Suprapubic skin (tissue), 4 donors: ENCODE results near the gene OR14A16. TPM values are rescaled to one million over a fixed set of nuclear protein-coding genes. Genes with fewer than 3 reads are reported as not detected.

Source experiments
- DNase-seq, 2 donors: peaks; one replicate each; pipeline ENCODE4 v3.0.0-alpha.2; 2019; ENCODE audit warnings: low spot score in 2 of 2
- H3K27ac ChIP-seq: fragments of 200-600 bp; sonication (generic); one replicate; pipeline ENCODE4 v1.5.1; 2019
- H3K27me3 ChIP-seq: fragments of 200-600 bp; sonication (generic); one replicate; pipeline ENCODE4 v1.5.1; 2019
- H3K36me3 ChIP-seq: fragments of 200-600 bp; sonication (generic); one replicate; pipeline ENCODE4 v1.5.1; 2019
- H3K4me1 ChIP-seq: fragments of 200-600 bp; sonication (generic); one replicate; pipeline ENCODE4 v1.5.1; 2019
- H3K4me3 ChIP-seq: fragments of 200-600 bp; sonication (generic); one replicate; pipeline ENCODE4 v1.5.1; 2019; ENCODE audit warnings: mild to moderate bottlenecking
- H3K9me3 ChIP-seq: fragments of 200-600 bp; sonication (generic); one replicate; pipeline ENCODE4 v1.5.1; 2019
- EP300 ChIP-seq: sonication (generic); formaldehyde crosslinking; IDR thresholded peaks from one replicate; pipeline ENCODE4 v1.6.1; 2017; ENCODE audit warnings: antibody characterized with exemption
- POLR2A ChIP-seq, 2 donors: fragments of 450-650 bp; IDR thresholded peaks; one replicate each; pipeline ENCODE4 v1.6.1; 2017; ENCODE audit warnings: antibody characterized with exemption in 2 of 2, mild to moderate bottlenecking in 2 of 2, moderate library complexity in 2 of 2
- POLR2AphosphoS5 ChIP-seq, 3 donors: sonication (generic); formaldehyde crosslinking; IDR thresholded peaks; one replicate each; pipeline ENCODE4 v1.6.1; 2017; ENCODE audit warnings: antibody characterized with exemption in 3 of 3
- WGBS: methylation state at CpG from one replicate; pipeline ENCODE4 v1.1.5; 2018; 5-methylcytosine and 5-hydroxymethylcytosine counted together
- total RNA-seq, 4 donors: library from RNA; depleted of rRNA; stranded (reverse); fragments of >200 nt; gene quantifications; one replicate each; pipeline ENCODE4 v1.1.0, GENCODE V29; 2016
- TF ChIP-seq, protein P1 (sequence below), 2 donors: fragments of 200-600 bp in 1 of 2; fragments of 450-650 bp in 1 of 2; sonication (generic) in 1 of 2; IDR thresholded peaks; one replicate each; pipeline ENCODE4 v1.5.1; 2016 to 2019; ENCODE audit warnings: antibody characterized with exemption in 2 of 2, mild to moderate bottlenecking in 1 of 2, moderate library complexity in 1 of 2

Gene OR14A16
- total RNA-seq, 4 donors from 2014 or later = not detected

DNA sequence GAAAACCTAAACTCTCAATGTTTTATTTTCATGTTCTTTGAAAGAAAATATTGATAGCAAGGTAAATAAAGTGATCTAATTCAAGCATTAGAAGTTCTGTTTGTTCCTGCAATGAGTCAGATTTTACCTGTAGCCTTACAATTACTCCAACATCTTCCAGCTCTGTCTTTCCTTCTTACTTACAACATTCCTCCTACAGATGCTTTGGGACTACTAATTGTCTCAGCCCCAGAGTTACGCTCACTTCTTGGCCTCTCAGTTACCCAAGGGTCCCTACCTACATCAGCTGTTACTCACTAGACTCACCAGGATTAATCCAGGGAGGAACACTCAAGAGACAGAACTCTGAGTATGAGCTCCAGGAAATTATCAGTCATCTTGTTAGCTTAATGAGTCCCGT, 26.4 kb downstream of the OR14A16 start:
- DNase-seq = no peak
- H3K27me3 ChIP-seq = no peaks in the 10 kb centered on the region
- H3K9me3 ChIP-seq = no peaks in the 10 kb centered on the region
- H3K27ac ChIP-seq = no peak overlapping the region
- no peaks in the 10 kb centered on the region for H3K4me1 ChIP-seq
- TF ChIP-seq, protein P1, sequence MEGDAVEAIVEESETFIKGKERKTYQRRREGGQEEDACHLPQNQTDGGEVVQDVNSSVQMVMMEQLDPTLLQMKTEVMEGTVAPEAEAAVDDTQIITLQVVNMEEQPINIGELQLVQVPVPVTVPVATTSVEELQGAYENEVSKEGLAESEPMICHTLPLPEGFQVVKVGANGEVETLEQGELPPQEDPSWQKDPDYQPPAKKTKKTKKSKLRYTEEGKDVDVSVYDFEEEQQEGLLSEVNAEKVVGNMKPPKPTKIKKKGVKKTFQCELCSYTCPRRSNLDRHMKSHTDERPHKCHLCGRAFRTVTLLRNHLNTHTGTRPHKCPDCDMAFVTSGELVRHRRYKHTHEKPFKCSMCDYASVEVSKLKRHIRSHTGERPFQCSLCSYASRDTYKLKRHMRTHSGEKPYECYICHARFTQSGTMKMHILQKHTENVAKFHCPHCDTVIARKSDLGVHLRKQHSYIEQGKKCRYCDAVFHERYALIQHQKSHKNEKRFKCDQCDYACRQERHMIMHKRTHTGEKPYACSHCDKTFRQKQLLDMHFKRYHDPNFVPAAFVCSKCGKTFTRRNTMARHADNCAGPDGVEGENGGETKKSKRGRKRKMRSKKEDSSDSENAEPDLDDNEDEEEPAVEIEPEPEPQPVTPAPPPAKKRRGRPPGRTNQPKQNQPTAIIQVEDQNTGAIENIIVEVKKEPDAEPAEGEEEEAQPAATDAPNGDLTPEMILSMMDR (IDR thresholded peaks at IDR 0.05) = no peak
- TF ChIP-seq EP300 = no peak
- TF ChIP-seq POLR2AphosphoS5 (IDR thresholded peaks at IDR 0.05) = no peak
- no peak for TF ChIP-seq POLR2A (IDR thresholded peaks at IDR 0.05)
- H3K4me3 ChIP-seq = no peak overlapping the region
- WGBS = 36% methylated on average over 2 of the region's 2 CpGs
- no peaks in the 10 kb centered on the region for H3K36me3 ChIP-seq

DNA sequence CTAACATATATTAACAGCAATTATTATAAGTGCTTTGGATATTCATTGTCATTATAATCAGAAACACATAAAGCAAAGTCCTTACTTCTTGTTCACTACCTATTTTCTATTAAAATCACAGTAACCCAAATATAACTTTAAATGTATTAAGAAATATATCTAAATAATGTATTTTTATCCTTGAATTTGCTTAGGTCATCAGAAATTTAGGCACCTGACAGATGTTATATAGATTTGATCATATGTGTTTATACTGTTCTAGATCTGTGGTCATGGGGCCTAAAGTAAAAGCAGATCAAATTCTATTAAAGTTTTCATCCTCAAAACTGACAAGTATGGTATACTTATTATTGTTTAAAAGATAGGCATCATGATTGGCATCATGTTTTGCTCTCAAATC, 54.3 kb downstream of the OR14A16 start:
- no peak for DNase-seq
- H3K4me1 ChIP-seq = no peaks in the 10 kb centered on the region

More for the DNA sequence above, 54.3 kb downstream of the OR14A16 start:
- Histone ChIP-seq H3K4me3 (no peak overlapping the region), H3K9me3 (no peaks in the 10 kb centered on the region), H3K27ac (no peak overlapping the region), H3K36me3 (no peaks in the 10 kb centered on the region), H3K27me3 (no peaks in the 10 kb centered on the region)
- no peak for TF ChIP-seq EP300
- TF ChIP-seq POLR2A (IDR thresholded peaks at IDR 0.05) = no peak
- TF ChIP-seq, protein P1 (IDR thresholded peaks at IDR 0.05) = no peak
- no peak for TF ChIP-seq POLR2AphosphoS5 (IDR thresholded peaks at IDR 0.05)

Other genes with a start within 250 kb of the OR14A16 start
- not detected for gene OR2G2, start 235.8 kb downstream of the OR14A16 start, total RNA-seq
- gene OR2G3, start 218.5 kb downstream of the OR14A16 start, total RNA-seq = not detected
- gene OR13G1, start 144.4 kb downstream of the OR14A16 start, total RNA-seq = not detected
- not detected for gene OR6F1, start 107.5 kb downstream of the OR14A16 start, total RNA-seq
- gene OR14K1, start 85.5 kb downstream of the OR14A16 start, total RNA-seq = under 1 TPM in 1 of 4 donors, not detected in 3; 0.57 TPM
- not detected for gene OR14A2, start 76.0 kb downstream of the OR14A16 start, total RNA-seq
- gene OR1C1, start 63.6 kb downstream of the OR14A16 start, total RNA-seq = not detected
- gene OR11L1, start 17.8 kb upstream of the OR14A16 start, total RNA-seq = not detected
- 1 to 10 TPM in 1 of 4 donors, under 1 TPM in 3; 0.59 to 7.9 (median 0.87) TPM for gene TRIM58, start 33.1 kb upstream of the OR14A16 start, total RNA-seq
- gene OR2W3, start 71.5 kb upstream of the OR14A16 start, total RNA-seq = 1 to 10 TPM in 2 of 4 donors, under 1 TPM in 1, not detected in 1; 0.81 to 3.1 (median 1.2) TPM
- not detected for gene OR2T8, start 96.1 kb upstream of the OR14A16 start, total RNA-seq
- gene OR2AJ1, start 100.8 kb upstream of the OR14A16 start, total RNA-seq = not detected
- gene OR2L8, start 124.7 kb upstream of the OR14A16 start, total RNA-seq = under 1 TPM in 1 of 4 donors, not detected in 3; 0.97 TPM
- gene OR2AK2, start 141.1 kb upstream of the OR14A16 start, total RNA-seq = not detected
- gene OR2L5, start 189.5 kb upstream of the OR14A16 start, total RNA-seq = not detected
- not detected for gene OR2L2, start 206.0 kb upstream of the OR14A16 start, total RNA-seq
- not detected for gene OR2L3, start 222.7 kb upstream of the OR14A16 start, total RNA-seq